ENCODE measurements around the gene SOST.

The SOST gene

GRCh38 chr17:43740541-43740940, 18.1 kb downstream of the SOST start:
- peak; percentile 55 for DNase-seq

GRCh38 chr17:43737722-43738121, 20.9 kb downstream of the SOST start:
- no peak for DNase-seq

- DNase-seq, result peak; percentile 34
Observed at GRCh38 chr17:43736389-43736788, 22.2 kb downstream of the SOST start.

GRCh38 chr17:43734376-43734775, 24.2 kb downstream of the SOST start:
- DNase-seq, result peak; percentile 68

- no peak for DNase-seq
Observed at GRCh38 chr17:43733956-43734355, 24.6 kb downstream of the SOST start.

GRCh38 chr17:43732958-43733357, 25.6 kb downstream of the SOST start:
- peak; percentile 87 for DNase-seq

GRCh38 chr17:43728081-43728480, 30.5 kb downstream of the SOST start:
- no peak for DNase-seq

GRCh38 chr17:43723697-43724359, 34.8 kb downstream of the SOST start:
- peak; percentile 42 for DNase-seq

- no peak for DNase-seq
Observed at GRCh38 chr17:43722870-43723665, 35.5 kb downstream of the SOST start.

- no peak for DNase-seq
Observed at GRCh38 chr17:43722269-43722619, 36.3 kb downstream of the SOST start.

- no peak for DNase-seq
Observed at GRCh38 chr17:43721537-43722268, 36.9 kb downstream of the SOST start.

- peak; percentile 42 for DNase-seq
Observed at GRCh38 chr17:43720311-43721060, 38.1 kb downstream of the SOST start.

GRCh38 chr17:43719578-43719977, 39.0 kb downstream of the SOST start:
- DNase-seq, result no peak

GRCh38 chr17:43718544-43718943, 40.0 kb downstream of the SOST start:
- no peak for DNase-seq

- DNase-seq, result no peak
Observed at GRCh38 chr17:43717913-43718312, 40.7 kb downstream of the SOST start.

- DNase-seq, result peak; percentile 77
Observed at GRCh38 chr17:43714465-43715149, 44.0 kb downstream of the SOST start.

GRCh38 chr17:43713494-43714162, 45.0 kb downstream of the SOST start:
- DNase-seq, result no peak

GRCh38 chr17:43712397-43712796, 46.2 kb downstream of the SOST start:
- DNase-seq, result no peak

- DNase-seq, result no peak
Observed at GRCh38 chr17:43710101-43710500, 48.5 kb downstream of the SOST start.

GRCh38 chr17:43709210-43709609, 49.4 kb downstream of the SOST start:
- no peak for DNase-seq

GRCh38 chr17:43707184-43707583, 51.4 kb downstream of the SOST start:
- DNase-seq, result no peak

GRCh38 chr17:43706235-43706634, 52.4 kb downstream of the SOST start:
- no peak for DNase-seq
